B cell (primary cell): Measurements from ENCODE around the gene CREG1. TPM values are rescaled to one million over a fixed set of nuclear protein-coding genes. Genes with fewer than 3 reads are reported as not detected.

Experiments
- ATAC-seq: fragments of 200-7000 bp; cut with Tn5 transposase; one replicate; pipeline ENCODE4 v1.10.0; 2021; ENCODE audit warnings: low read depth, mild to moderate bottlenecking, moderate number of reproducible peaks, moderate library complexity
- CTCF ChIA-PET: fragments of 350-600 bp; sonication (Branson Sonifier 250); formaldehyde crosslinking; loops from one replicate; lab custom pipeline; 2021; ENCODE audit warnings: antibody characterized with exemption, inconsistent platforms; lab: Charles Lee
- POLR2A ChIA-PET: fragments of 350-600 bp; sonication (Branson Sonifier 250); formaldehyde crosslinking; loops from one replicate; lab custom pipeline; 2021; ENCODE audit warnings: antibody characterized with exemption; lab: Charles Lee
- DNase-seq: peaks from one replicate; pipeline ENCODE4 v3.0.0; 2013
- H2AFZ ChIP-seq: 2 replicates; pipeline ENCODE4 v1.6.1; 2012; ENCODE audit warnings: mild to moderate bottlenecking, low read depth, low read length; ENCODE audit not compliant: insufficient read depth, poor library complexity, severe bottlenecking
- H3K27ac ChIP-seq, 2 donors: 1 replicate in 1 of 2; 2 replicates in 1 of 2; pipeline ENCODE4 v1.5.1; 2012 to 2013; ENCODE audit warnings: low read length in 2 of 2, mild to moderate bottlenecking in 2 of 2, moderate library complexity in 1 of 2
- H3K27me3 ChIP-seq, 4 experiments: fragments of 200-600 bp in 1 of 4; sonication (generic) in 1 of 4; replicated peaks in 1 of 4; 1 replicate in 2 of 4; 2 replicates in 2 of 4; pipeline versions ENCODE4 v1.6.1 to v1.7.0; 2013 to 2016; ENCODE audit warnings: low read length in 3 of 4, mild to moderate bottlenecking in 2 of 4, mixed read lengths in 1 of 4, moderate library complexity in 1 of 4; ENCODE audit not compliant: insufficient read depth in 4 of 4, control insufficient read depth in 3 of 4; ENCODE audit errors: control extremely low read depth in 1 of 4
- H3K36me3 ChIP-seq, 2 experiments: replicated peaks in 1 of 2; 1 replicate in 1 of 2; 2 replicates in 1 of 2; pipeline versions ENCODE4 v1.6.1 to v1.7.1; 2013; ENCODE audit warnings: low read length in 1 of 2; ENCODE audit not compliant: insufficient read depth in 2 of 2, control insufficient read depth in 1 of 2; ENCODE audit errors: control extremely low read depth in 1 of 2, extremely low read depth in 1 of 2
- H3K4me1 ChIP-seq, 2 donors: fragments of 200-600 bp in 1 of 2; sonication (generic) in 1 of 2; 1 replicate in 1 of 2; 2 replicates in 1 of 2; pipeline versions ENCODE4 v1.5.1 to v1.6.1; 2013 to 2017; ENCODE audit warnings: low read length in 2 of 2; ENCODE audit not compliant: control insufficient read depth in 2 of 2, insufficient read depth in 2 of 2
- H3K4me2 ChIP-seq: replicated peaks from 2 replicates; pipeline ENCODE3; 2012; ENCODE audit warnings: mild to moderate bottlenecking, low read depth, low read length; ENCODE audit not compliant: poor library complexity, severe bottlenecking
- H3K4me3 ChIP-seq, 5 experiments: fragments of 200-600 bp in 1 of 5; sonication (generic) in 1 of 5; 1 replicate in 3 of 5; 2 replicates in 2 of 5; pipeline versions ENCODE4 v1.5.1 to v1.7.0; 2011 to 2016; ENCODE audit warnings: low read length in 4 of 5, mild to moderate bottlenecking in 4 of 5, low read depth in 2 of 5, control low read depth in 1 of 5, moderate library complexity in 1 of 5; ENCODE audit not compliant: insufficient read depth in 1 of 5; ENCODE audit errors: control extremely low read depth in 1 of 5, extremely low read depth in 1 of 5
- H3K79me2 ChIP-seq: fragments of 200-600 bp; sonication (generic); one replicate; pipeline ENCODE4 v1.6.0; 2016; ENCODE audit warnings: low read length; ENCODE audit not compliant: control insufficient read depth, insufficient read depth
- H3K9ac ChIP-seq: fragments of 200-600 bp; sonication (generic); 2 replicates; pipeline ENCODE4 v1.6.1; 2017; ENCODE audit warnings: mild to moderate bottlenecking, low read length, moderate library complexity
- H3K9me3 ChIP-seq, 3 donors: one replicate each; pipeline versions ENCODE4 v1.6.1 to v1.7.1; 2013; ENCODE audit warnings: low read length in 2 of 3; ENCODE audit not compliant: control insufficient read depth in 2 of 3, insufficient read depth in 1 of 3; ENCODE audit errors: control extremely low read depth in 1 of 3
- H4K20me1 ChIP-seq: 2 replicates; pipeline ENCODE4 v1.6.0; 2012; ENCODE audit warnings: mild to moderate bottlenecking, low read length; ENCODE audit not compliant: insufficient read depth, control insufficient read depth, poor library complexity, severe bottlenecking
- H3K27ac Mint-ChIP-seq: one replicate; pipeline ENCODE4 v1.8.0; 2021; ENCODE audit warnings: mixed read lengths
- H3K27me3 Mint-ChIP-seq: one replicate; pipeline ENCODE4 v1.8.0; 2021; ENCODE audit warnings: mixed read lengths
- H3K4me1 Mint-ChIP-seq: one replicate; pipeline ENCODE4 v1.8.0; 2021; ENCODE audit warnings: mixed read lengths
- H3K4me3 Mint-ChIP-seq: one replicate; pipeline ENCODE4 v1.8.0; 2021; ENCODE audit warnings: mixed read lengths
- H3K9me3 Mint-ChIP-seq: one replicate; pipeline ENCODE4 v1.8.0; 2022; ENCODE audit warnings: mixed read lengths; ENCODE audit not compliant: insufficient read depth
- EZH2 ChIP-seq: IDR thresholded peaks from 2 replicates; pipeline ENCODE4 v1.6.1; 2012; ENCODE audit warnings: borderline replicate concordance, low read depth, mild to moderate bottlenecking, moderate library complexity, low read length; ENCODE audit not compliant: insufficient read depth, poor library complexity, severe bottlenecking
- WGBS: methylation state at CpG from one replicate; pipeline ENCODE4 v1.1.5; 2013; ENCODE audit warnings: missing lambda C conversion rate; ENCODE audit not compliant: insufficient coverage; 5-methylcytosine and 5-hydroxymethylcytosine counted together
- intact Hi-C: fragments of 100-400 bp; cut with micrococcal nuclease; formaldehyde crosslinking; loops from one replicate; pipeline ENCODE4 v1.10.0; 2022
- polyA plus RNA-seq: library from polyadenylated mRNA; depleted of rRNA; stranded (reverse); fragments of >200 nt; gene quantifications from 2 replicates; pipeline ENCODE4 v1.2.3, GENCODE V29; 2012
- total RNA-seq, 2 donors: library from RNA; stranded (reverse); fragments of 120-200 nt in 1 of 2; gene quantifications; 1 replicate in 1 of 2; 2 replicates in 1 of 2; pipeline versions ENCODE4 v1.2.3 to v1.2.4, GENCODE V29; 2013 to 2022
- TF ChIP-seq, protein P1 (sequence below): fragments of 200-600 bp; IDR thresholded peaks from one replicate; pipeline ENCODE4 v1.8.0; 2022; ENCODE audit warnings: antibody characterized with exemption, mild to moderate bottlenecking

Gene CREG1
- total and polyA plus RNA-seq, 2 donors (not counting 1 experiment from before 2014, with no cell fraction given) = 7.5 to 8.4 TPM

DNA sequence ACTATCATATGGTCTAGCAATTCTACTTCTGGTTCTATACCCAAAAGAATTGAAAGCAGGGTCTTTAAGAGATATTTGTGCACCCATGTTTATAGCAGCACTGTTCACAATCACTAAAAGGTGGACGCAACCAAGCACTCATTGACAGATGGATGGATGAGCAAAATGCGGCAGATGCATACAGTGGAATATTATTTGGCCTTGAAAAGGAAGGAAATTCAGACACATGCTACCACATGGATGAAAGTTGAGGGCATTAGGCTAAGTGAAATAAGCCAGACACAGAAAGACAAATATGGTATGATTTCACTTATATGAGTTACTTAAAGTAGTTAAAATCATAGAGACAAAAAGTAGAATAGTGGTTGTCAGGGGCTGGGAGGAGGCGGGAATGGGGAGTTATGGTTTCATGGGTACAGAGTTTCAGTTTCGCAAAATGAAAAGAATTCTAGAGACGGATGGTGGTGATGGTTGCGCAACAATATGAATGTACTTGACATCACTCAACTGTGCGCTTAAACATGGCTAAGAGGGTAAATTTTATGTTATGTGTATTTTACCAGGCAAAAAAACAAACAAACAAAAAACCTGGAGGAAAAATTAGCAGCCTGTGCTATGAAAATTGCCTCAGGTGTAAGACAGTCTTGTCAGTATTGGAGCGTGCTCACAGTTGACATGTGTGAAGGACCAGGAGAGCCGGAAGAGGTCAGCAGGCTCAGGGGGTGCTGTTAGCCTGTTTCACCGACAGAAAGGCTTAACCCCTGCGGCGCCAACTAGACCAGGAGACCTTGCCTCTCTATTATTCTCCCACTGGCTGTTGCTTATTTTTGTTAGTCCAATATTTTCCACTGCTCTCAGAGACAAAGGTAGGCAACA lies 61.7 kb downstream of the CREG1 start:
- H3K27me3 ChIP-seq = peaks cover 0 to 33% (median 25%) of the 10 kb centered on the region in 4 experiments
- no peak for ATAC-seq
- no peak overlapping the region for H3K4me3 ChIP-seq
- no peak overlapping the region for H3K4me2 ChIP-seq
- CTCF ChIA-PET = interaction anchor here (0.7 to 0.9 kb wide), 2 partner anchors 42 to 49 kb away, joined by 3 to 4 read pairs; no protein-coding TSS in a partner anchor
- H4K20me1 ChIP-seq = no peaks in the 10 kb centered on the region
- H2AFZ ChIP-seq = no peak overlapping the region
- no peak overlapping the region for H3K4me3 Mint-ChIP-seq
- WGBS = 87% methylated on average over 3 of the region's 12 CpGs
- H3K9me3 ChIP-seq = no peaks in the 10 kb centered on the region
- no peak overlapping the region for H3K27ac Mint-ChIP-seq
- H3K4me1 ChIP-seq = no peaks in the 10 kb centered on the region
- POLR2A ChIA-PET = no interaction called here
- H3K27ac ChIP-seq = no peak overlapping the region
- no peaks in the 10 kb centered on the region for H3K4me1 Mint-ChIP-seq
- peaks cover 47% of the 10 kb centered on the region for H3K27me3 Mint-ChIP-seq
- TF ChIP-seq, protein P1, sequence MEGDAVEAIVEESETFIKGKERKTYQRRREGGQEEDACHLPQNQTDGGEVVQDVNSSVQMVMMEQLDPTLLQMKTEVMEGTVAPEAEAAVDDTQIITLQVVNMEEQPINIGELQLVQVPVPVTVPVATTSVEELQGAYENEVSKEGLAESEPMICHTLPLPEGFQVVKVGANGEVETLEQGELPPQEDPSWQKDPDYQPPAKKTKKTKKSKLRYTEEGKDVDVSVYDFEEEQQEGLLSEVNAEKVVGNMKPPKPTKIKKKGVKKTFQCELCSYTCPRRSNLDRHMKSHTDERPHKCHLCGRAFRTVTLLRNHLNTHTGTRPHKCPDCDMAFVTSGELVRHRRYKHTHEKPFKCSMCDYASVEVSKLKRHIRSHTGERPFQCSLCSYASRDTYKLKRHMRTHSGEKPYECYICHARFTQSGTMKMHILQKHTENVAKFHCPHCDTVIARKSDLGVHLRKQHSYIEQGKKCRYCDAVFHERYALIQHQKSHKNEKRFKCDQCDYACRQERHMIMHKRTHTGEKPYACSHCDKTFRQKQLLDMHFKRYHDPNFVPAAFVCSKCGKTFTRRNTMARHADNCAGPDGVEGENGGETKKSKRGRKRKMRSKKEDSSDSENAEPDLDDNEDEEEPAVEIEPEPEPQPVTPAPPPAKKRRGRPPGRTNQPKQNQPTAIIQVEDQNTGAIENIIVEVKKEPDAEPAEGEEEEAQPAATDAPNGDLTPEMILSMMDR = no peak
- TF ChIP-seq EZH2 = no peak
- DNase-seq = no peak
- H3K79me2 ChIP-seq = no peaks in the 10 kb centered on the region
- H3K9ac ChIP-seq = no peak overlapping the region
- intact Hi-C loops = no loop called here
- H3K36me3 ChIP-seq = no peaks in the 10 kb centered on the region
- H3K9me3 Mint-ChIP-seq = no peaks in the 10 kb centered on the region

Other genes starting within 250 kb of the CREG1 start
- gene CD247, start 35.2 kb downstream of the CREG1 start, total RNA-seq = 2.5 and 5.2 TPM in 2 replicates
- 8.7 and 10.8 TPM in 2 replicates for gene CD247, start 35.2 kb downstream of the CREG1 start, polyA plus RNA-seq
- 525 and 531 TPM in 2 replicates for gene RCSD1, start 76.5 kb upstream of the CREG1 start, total RNA-seq
- 129 and 169 TPM in 2 replicates for gene RCSD1, start 76.5 kb upstream of the CREG1 start, polyA plus RNA-seq
- 27.7 and 27.9 TPM in 2 replicates for gene MPZL1, start 168.2 kb upstream of the CREG1 start, total RNA-seq
- 11.4 and 15.4 TPM in 2 replicates for gene MPZL1, start 168.2 kb upstream of the CREG1 start, polyA plus RNA-seq